Peyer's patch (tissue), 4 donors: ENCODE results near the gene SAA1.

Experiments used
- CTCF ChIP-seq, 6 experiments: fragments of 450-650 bp in 4 of 6; fragments of 200-600 bp in 2 of 6; sonication (generic) in 1 of 6; IDR thresholded peaks; one replicate each; pipeline ENCODE4 v1.5.1; 2017 to 2019; ENCODE audit warnings: antibody characterized with exemption in 6 of 6, mild to moderate bottlenecking in 3 of 6, moderate library complexity in 1 of 6
- POLR2A ChIP-seq, 2 donors: fragments of 450-650 bp; IDR thresholded peaks; one replicate each; pipeline ENCODE4 v1.5.1; 2017; ENCODE audit warnings: antibody characterized with exemption in 2 of 2, mild to moderate bottlenecking in 2 of 2, moderate library complexity in 2 of 2

DNA sequence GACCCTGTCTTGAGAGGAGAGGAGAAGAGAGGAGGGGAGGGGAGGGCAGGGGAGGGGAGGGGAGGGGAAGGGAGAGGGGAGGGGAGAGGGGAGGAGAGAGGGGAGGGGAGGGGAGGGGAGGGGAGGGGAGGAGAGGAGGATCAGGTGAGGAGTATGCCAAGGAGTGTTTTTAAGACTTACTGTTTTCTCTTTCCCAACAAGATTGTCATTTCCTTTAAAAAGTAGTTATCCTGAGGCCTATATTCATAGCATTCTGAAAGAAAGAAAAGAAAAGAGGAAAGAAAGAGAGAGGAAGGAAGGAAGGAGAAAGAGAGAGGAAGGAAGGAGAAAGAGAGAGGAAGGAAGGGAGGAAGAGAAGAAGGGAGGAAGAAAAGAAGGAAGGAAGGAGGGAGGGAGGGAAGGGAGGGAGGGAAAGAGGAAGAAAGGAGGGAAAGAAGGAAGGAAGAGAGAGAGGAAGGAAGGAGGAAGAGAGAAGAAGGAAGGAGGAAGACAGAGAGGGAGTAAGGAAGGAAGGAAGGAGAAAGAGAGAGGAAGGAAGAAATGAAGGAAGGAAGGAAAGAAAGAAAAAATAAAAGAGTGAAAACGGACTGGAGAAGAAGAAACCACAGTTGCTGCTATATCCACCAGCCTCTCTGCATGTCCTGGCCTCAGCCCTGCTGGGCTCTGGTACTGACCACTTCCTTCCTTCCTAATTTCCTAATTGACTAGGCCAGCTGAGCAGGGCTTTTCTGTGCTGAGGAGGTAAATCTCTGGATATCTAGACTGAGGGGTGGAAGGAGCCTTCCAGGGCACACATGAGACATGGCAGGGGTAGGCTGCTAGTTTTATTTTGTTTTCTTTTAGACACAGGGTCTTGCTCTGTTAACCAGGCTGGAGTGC lies 1.1 kb upstream of the SAA1 start:
- no peak for TF ChIP-seq CTCF (IDR thresholded peaks at IDR 0.05)
- TF ChIP-seq POLR2A (IDR thresholded peaks at IDR 0.05): no peak
